ENCODE data around the gene NAT10.

DNA sequence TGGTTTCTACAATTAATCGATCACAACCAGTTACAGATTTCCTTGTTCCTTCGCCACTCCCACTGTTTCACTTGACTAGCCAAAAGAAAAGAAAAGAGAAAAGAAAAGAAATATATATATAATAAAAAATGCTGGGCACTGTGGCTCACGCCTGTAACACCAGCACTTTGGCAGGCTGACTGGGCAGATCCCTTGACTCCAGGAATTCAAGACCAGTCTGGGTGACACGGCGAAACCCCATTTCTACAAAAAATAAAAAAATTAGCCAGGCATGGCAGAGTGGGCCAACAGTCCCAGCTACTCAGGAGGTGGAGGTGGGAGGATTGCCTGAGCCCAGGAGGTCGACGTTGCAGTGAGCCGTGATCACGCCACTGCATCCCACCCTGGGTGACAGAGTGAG lies 83.8 kb downstream of the NAT10 start:
- TF ChIP-seq POLR2A (IDR thresholded peaks at IDR 0.05; ENCODE audit: low read depth, low read length): no peak
- TF ChIP-seq POLR2AphosphoS5 (IDR thresholded peaks at IDR 0.05; ENCODE audit: low read depth, low read length): no peak
- TF ChIP-seq TAF1 (IDR thresholded peaks at IDR 0.05; ENCODE audit: borderline replicate concordance, low read depth, low read length): no peak

Data from GM12892 (cell line).